Measurements from ENCODE around the gene COL21A1. TPM values are rescaled to one million over a fixed set of nuclear protein-coding genes. Genes with fewer than 3 reads are reported as not detected.
A peak's percentile ranks its signal among the peaks of the same experiment; 100 is the strongest.

COL21A1 gene
- polyA plus RNA-seq, 2 of the 4 experiments (the other 2 are of a cell fraction), result 1.4 to 3.3 TPM

DNA sequence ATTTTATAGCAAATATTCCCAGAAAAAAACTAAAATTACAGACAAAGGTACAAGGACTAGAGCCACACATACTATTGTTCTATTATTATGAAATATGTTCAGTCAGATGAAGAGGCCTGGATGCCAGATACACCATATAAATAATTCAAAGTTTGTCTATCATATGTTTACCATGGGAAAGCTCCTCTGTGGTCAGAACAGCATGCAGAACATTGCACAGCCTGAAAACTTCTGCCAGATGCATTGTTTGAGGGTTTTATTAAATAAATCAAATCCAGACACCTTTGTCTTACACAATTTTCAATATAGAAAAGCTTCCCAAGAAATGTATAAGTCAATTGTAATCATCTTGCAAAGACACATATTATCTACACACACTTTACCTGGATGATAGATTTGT, 35.0 kb upstream of the COL21A1 start:
- DNase-seq (ENCODE audit: low read depth in 1 of 2, low spot score in 1 of 2) (no peak), FAIRE-seq (no peak), ATAC-seq (no peak)
- no peak overlapping the region for H3K4me2 ChIP-seq
- H3K9me3 ChIP-seq, result no peaks in the 10 kb centered on the region
- H3K4me1 ChIP-seq, result peaks cover 31% of the 10 kb centered on the region
- no peak overlapping the region for H3K4me3 ChIP-seq
- ChIA-PET CTCF (interaction anchor here (1.1 kb wide), 1 partner anchor 10 kb away, joined by 5 read pairs; no protein-coding TSS in a partner anchor), POLR2A (no interaction called here)
- TF ChIP-seq FOSL2 (IDR thresholded peaks at IDR 0.05) (no peak), FOSL2 (CRISPR knock-in tag; IDR thresholded peaks at IDR 0.05) (no peak), HOXB5 (CRISPR knock-in tag; IDR thresholded peaks at IDR 0.05) (no peak), EHF (CRISPR knock-in tag; IDR thresholded peaks at IDR 0.05) (no peak), GATA3 (IDR thresholded peaks at IDR 0.05; ENCODE audit: borderline replicate concordance) (no peak), JUN (IDR thresholded peaks at IDR 0.05) (no peak), CEBPB (IDR thresholded peaks at IDR 0.05) (no peak), KDM1A (IDR thresholded peaks at IDR 0.05; ENCODE audit: low read depth) (no peak), CBX8 (IDR thresholded peaks at IDR 0.05) (no peak)
- TF ChIP-seq, protein P1, sequence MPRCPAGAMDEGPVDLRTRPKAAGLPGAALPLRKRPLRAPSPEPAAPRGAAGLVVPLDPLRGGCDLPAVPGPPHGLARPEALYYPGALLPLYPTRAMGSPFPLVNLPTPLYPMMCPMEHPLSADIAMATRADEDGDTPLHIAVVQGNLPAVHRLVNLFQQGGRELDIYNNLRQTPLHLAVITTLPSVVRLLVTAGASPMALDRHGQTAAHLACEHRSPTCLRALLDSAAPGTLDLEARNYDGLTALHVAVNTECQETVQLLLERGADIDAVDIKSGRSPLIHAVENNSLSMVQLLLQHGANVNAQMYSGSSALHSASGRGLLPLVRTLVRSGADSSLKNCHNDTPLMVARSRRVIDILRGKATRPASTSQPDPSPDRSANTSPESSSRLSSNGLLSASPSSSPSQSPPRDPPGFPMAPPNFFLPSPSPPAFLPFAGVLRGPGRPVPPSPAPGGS (IDR thresholded peaks at IDR 0.05), result no peak
- TF ChIP-seq, protein P2, sequence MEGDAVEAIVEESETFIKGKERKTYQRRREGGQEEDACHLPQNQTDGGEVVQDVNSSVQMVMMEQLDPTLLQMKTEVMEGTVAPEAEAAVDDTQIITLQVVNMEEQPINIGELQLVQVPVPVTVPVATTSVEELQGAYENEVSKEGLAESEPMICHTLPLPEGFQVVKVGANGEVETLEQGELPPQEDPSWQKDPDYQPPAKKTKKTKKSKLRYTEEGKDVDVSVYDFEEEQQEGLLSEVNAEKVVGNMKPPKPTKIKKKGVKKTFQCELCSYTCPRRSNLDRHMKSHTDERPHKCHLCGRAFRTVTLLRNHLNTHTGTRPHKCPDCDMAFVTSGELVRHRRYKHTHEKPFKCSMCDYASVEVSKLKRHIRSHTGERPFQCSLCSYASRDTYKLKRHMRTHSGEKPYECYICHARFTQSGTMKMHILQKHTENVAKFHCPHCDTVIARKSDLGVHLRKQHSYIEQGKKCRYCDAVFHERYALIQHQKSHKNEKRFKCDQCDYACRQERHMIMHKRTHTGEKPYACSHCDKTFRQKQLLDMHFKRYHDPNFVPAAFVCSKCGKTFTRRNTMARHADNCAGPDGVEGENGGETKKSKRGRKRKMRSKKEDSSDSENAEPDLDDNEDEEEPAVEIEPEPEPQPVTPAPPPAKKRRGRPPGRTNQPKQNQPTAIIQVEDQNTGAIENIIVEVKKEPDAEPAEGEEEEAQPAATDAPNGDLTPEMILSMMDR (IDR thresholded peaks at IDR 0.05), result no peak
- TF ChIP-seq, protein P3, sequence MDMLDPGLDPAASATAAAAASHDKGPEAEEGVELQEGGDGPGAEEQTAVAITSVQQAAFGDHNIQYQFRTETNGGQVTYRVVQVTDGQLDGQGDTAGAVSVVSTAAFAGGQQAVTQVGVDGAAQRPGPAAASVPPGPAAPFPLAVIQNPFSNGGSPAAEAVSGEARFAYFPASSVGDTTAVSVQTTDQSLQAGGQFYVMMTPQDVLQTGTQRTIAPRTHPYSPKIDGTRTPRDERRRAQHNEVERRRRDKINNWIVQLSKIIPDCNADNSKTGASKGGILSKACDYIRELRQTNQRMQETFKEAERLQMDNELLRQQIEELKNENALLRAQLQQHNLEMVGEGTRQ (IDR thresholded peaks at IDR 0.05), result no peak
- no peak overlapping the region for H3K27ac ChIP-seq

DNA sequence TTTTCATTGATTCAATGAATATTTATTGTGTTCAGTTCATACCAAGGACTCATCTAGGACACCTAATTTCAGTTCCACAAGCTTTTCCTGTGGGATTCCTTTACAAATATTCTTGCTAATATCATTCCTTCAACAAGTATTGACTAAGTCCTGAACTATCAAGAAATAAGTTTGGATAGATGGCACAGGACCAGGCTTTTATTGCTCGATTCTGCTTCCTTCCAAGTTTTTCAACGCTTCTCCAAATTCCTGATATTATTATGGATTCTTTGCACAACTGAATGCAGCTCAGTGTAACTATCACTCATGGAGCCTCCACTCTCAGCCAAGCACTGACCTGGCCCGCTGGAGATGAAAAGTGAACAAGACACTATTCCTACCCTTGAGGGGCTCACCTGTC, 32.7 kb upstream of the COL21A1 start:
- POLR2A ChIA-PET, result no interaction called here
- CTCF ChIA-PET, result interaction anchor here (1.2 to 2.6 kb wide), 2 partner anchors 9 to 12 kb away, joined by 3 to 14 read pairs; no protein-coding TSS in a partner anchor
- Histone ChIP-seq H3K4me1 (peaks cover 32% of the 10 kb centered on the region), H3K4me2 (peak overlapping the region; percentile 78), H3K27ac (peak overlapping the region; percentile 67 to 85), H3K9me3 (peaks cover 3% of the 10 kb centered on the region; the same call in 1 of the 3 replicates), H3K4me3 (no peak overlapping the region)
- ATAC-seq, result no peak; a peak in 1 of 6 replicates
- TF ChIP-seq SMC3 (IDR thresholded peaks at IDR 0.05) (no peak), HOXB5 (CRISPR knock-in tag; IDR thresholded peaks at IDR 0.05) (0 out of 2 replicates have a peak, but pooled peaks have one; percentile 1)
- 57% methylated on average over 3 of the region's 3 CpGs for WGBS (ENCODE audit: missing lambda C conversion rate)
- no peak for FAIRE-seq
- no peak for DNase-seq (ENCODE audit: low read depth in 1 of 2, low spot score in 1 of 2)

DNA sequence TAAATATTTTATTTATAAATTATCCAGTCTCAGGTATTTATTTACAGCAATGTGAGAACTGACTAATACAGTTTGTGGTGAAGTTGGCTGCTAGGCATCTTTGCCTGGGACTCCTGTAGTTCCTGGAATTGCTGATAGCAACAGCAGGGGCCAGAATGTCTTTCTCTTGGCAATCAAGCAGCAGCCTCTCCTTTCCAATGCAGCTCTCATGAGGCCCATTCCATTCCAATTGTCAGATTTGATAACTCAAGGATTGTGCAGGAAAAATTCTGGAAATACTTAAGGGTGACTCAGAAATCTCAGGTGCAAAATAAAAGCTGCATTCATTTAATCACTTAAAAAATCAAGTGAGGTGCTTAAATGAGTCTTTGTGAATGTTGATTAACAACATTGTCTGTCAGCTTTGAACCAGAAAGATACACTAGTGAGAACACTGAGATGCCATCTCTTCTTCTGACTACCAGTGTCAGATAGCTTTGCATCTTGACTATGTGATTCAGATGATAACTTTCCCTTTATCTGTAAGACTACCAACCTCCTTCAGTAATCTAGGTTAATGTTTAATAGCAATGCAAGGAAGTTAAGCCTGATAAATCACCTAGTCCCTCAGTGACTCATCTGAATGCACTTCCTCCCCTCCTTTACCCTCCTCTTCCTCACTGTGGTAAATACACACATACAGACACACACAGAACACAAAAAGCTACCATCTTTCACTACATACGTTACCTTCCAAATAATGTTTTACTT, 32.1 kb upstream of the COL21A1 start:
- Histone ChIP-seq H3K9me3 (peaks cover 3% of the 10 kb centered on the region; the same call in 2 of the 3 replicates), H3K4me2 (peak overlapping the region; percentile 78), H3K27ac (peak overlapping the region; percentile 78 to 85), H3K4me3 (no peak overlapping the region), H3K4me1 (peaks cover 32% of the 10 kb centered on the region)
- DNase-seq (ENCODE audit: low read depth in 1 of 2, low spot score in 1 of 2) (peak; percentile 70 to 84), ATAC-seq (peak; percentile 95 to 97), FAIRE-seq (peak; percentile 99)
- POLR2A ChIA-PET, result no interaction called here
- 0% methylated on average over 1 of the region's 1 CpG for WGBS (ENCODE audit: missing lambda C conversion rate)
- CTCF ChIA-PET, result interaction anchor here (1.2 to 2.6 kb wide), 2 partner anchors 9 to 13 kb away, joined by 3 to 14 read pairs; no protein-coding TSS in a partner anchor
- TF ChIP-seq JUNB (IDR thresholded peaks at IDR 0.05) (peak; percentile 74), POLR2AphosphoS2 (conservative IDR thresholded peaks at IDR 0.05; ENCODE audit: low read length) (no peak), ZSCAN20 (CRISPR knock-in tag; IDR thresholded peaks at IDR 0.05) (no peak), RFX5 (IDR thresholded peaks at IDR 0.05) (no peak), BHLHE40 (IDR thresholded peaks at IDR 0.05; ENCODE audit: low read depth, low read length) (no peak), NR3C1 (IDR thresholded peaks at IDR 0.05) (no peak), HOXB13 (CRISPR knock-in tag; IDR thresholded peaks at IDR 0.05; ENCODE audit: low read depth) (no peak), HOXA7 (CRISPR knock-in tag; IDR thresholded peaks at IDR 0.05) (no peak), NPAS2 (CRISPR knock-in tag; IDR thresholded peaks at IDR 0.05; ENCODE audit: borderline replicate concordance) (no peak), SREBF2 (IDR thresholded peaks at IDR 0.05) (no peak), JUN (IDR thresholded peaks at IDR 0.05) (peak; percentile 44 to 47; a peak in 1 of 5 replicates), POLR2A (IDR thresholded peaks at IDR 0.05; ENCODE audit: low read length) (no peak), CHD4 (IDR thresholded peaks at IDR 0.05; ENCODE audit: borderline replicate concordance) (no peak), HOXB5 (CRISPR knock-in tag; IDR thresholded peaks at IDR 0.05) (0 out of 2 replicates have a peak, but pooled peaks have one; percentile 35), ZFP36 (IDR thresholded peaks at IDR 0.05; ENCODE audit: borderline replicate concordance, partially characterized antibody) (no peak), FOSB (CRISPR knock-in tag; IDR thresholded peaks at IDR 0.05) (no peak), EP300 (IDR thresholded peaks at IDR 0.05) (no peak)
- TF ChIP-seq, protein P4, sequence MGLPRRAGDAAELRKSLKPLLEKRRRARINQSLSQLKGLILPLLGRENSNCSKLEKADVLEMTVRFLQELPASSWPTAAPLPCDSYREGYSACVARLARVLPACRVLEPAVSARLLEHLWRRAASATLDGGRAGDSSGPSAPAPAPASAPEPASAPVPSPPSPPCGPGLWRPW (IDR thresholded peaks at IDR 0.05), result no peak
- TF ChIP-seq, protein P5, sequence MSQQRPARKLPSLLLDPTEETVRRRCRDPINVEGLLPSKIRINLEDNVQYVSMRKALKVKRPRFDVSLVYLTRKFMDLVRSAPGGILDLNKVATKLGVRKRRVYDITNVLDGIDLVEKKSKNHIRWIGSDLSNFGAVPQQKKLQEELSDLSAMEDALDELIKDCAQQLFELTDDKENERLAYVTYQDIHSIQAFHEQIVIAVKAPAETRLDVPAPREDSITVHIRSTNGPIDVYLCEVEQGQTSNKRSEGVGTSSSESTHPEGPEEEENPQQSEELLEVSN (IDR thresholded peaks at IDR 0.05; ENCODE audit: borderline replicate concordance, low read depth), result no peak
- TF ChIP-seq, protein P1 (IDR thresholded peaks at IDR 0.05), result no peak
